NCI-H2171 (cell line): ENCODE data around the gene KAZN.
A peak's percentile ranks its signal among the peaks of the same experiment; 100 is the strongest.

Source experiments
- DNase-seq: peaks from one replicate; lab custom pipeline; 2025; lab: John Stamatoyannopoulos, UW

Gene KAZN

DNA sequence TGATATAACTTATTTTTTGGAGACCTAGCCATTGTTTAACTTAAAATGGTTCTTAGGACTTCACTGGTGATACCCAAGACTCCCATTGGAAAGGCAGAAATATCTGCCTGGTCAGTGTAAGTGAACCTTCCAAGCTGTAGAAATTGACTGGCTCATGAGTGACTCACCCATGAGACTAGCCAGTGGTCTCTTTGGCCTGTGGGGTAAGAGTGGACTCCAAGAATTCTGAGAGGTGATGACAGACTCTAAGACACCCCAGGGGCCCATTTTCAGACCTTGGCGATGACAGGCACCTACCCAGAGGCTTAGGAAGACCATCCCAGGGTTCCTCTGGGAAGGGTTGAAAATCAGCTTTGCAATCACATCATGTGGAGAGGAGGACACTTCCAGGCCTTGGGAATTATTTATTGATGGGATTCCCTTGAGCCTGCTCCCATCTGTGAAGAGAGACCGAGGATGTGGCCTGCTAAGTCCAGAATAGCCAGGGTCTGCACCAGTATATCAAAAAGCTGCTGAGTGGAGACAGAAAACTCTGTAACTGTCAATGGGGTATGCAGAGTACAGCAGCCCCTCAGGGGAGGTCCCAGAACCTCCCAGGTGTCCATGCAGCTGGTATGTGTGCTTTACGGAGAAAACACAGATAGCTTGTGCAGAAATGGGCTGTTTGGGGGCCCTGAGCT is 78.9 kb downstream of the KAZN start:
- DNase-seq = no peak

DNA sequence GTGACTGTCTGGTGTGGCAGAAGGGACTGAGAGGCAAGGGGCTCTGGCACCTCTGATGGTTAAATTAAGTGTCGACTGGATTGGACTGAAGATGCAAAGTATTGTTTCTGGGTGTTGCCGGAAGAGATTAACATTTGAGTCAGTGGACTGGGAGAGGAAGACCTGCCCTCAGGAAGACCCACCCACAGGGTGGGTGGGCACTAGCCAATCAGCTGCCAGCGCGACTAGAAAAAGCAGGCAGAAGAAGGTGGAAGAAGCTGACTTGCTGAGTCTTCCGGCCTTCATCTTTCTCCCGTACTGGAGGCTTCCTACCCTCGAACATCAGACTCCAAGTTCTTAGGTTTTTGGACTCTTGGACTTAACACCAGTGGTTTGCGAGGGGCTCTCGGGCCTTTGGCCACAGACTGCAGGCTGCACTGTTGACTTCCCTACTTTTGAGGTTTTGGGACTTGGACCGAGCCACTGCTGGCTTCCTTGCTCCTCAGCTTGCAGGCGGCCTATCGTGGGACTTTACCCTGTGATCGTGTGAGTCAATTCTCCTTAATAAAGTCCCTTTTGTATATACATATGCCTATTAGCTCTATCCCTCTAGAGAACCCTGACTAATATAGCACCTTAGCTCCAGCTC is 79.6 kb downstream of the KAZN start:
- DNase-seq = no peak

DNA sequence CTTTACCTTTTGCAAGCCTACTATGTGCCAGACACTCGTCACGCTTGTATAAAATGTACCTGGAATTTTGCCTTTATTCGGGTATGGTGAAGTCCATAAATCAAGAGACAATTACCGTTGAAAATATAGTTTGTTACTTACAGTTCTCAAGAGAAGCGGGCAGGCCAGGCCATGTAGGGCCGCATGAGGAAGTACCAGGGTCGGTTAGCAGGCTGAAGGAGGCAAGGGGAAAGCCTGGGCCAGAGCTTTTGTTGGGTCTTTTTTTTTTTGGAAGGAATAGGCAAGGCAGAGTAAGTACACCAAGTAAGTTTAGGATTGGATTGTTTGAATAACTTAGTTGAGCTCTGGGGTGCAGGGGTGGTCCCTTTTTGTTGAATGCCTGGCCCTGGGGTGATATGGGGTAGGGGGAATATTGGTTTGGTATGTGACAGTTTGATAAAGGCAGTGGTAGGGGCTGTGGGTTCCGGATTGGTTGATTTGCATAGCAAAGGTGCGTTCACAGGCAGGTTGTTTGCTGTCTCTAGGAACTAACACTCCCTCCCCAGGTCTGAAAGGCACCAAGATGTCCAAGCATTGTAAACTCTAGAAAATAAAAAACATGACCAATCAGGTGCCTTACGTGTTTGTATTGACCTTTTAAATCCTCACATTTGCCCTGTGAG is 80.7 kb downstream of the KAZN start:
- DNase-seq = no peak

DNA sequence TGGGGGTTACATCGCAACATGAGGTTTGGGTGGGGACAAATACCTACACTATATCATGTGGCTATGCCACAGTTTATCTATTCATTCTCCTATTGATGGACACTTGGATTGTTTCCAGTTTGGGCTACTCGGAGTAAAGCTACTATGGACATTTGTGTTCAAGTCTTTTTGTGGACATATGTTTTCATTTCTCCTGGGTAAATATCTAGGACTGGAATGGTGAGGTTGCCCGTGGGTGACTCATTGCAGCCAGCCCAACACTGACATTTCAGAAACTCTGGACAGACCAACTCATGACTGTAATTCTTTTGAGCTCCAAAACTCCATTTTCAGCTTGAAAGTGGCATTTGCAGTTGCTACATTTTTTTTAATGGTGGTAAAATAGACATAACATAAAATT is 82.7 kb downstream of the KAZN start:
- no peak for DNase-seq

DNA sequence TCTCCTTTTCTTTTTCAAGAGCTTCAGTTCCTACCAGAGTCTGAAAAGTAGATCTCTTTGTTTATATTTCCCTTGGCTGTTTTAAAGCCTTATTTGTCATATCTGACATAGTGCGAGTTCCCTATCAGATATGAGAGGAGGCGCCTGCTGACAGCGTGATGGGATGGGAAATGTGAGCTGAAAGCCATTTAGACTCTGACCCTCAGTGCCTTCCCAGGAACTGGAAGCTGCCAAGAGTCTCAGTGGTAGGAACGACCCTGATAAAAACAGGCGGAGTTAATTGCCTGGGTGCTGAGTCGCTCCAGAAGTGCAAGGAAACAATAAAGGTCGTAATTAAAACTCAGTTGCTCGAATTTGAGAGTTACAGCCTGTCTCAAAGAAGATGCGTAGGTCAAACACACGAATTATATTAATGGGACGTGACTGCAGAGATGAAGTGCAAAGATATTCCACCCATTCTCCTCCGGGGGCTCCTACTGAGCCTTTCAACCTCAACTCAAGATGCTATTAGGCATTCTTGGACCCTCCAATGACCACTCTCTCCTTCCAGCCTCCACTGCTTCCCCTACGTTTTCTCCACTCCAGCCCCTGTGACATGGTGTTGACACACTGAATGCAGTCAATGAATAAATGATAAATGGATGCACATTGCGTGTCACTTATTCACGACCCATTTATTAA is 84.6 kb downstream of the KAZN start:
- no peak for DNase-seq

DNA sequence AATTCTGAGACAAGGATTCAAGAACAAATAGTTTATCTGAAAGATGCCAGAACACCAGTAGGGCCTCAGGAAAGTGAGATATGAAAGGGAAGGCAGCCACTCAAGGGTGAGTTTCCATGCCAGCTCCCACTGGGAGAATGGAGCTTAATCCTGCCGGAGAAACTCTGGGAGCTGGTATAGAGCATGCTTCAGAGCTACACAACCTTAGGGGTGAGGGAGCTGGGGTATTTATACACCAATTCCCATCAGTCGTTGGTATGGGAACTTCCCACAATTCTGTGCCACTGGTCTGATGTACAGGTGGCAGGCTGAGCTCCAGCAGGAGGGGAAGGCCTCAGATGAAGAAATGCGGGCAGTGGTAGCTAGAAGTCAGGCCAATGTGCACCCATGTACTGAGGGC is 86.6 kb downstream of the KAZN start:
- no peak for DNase-seq

DNA sequence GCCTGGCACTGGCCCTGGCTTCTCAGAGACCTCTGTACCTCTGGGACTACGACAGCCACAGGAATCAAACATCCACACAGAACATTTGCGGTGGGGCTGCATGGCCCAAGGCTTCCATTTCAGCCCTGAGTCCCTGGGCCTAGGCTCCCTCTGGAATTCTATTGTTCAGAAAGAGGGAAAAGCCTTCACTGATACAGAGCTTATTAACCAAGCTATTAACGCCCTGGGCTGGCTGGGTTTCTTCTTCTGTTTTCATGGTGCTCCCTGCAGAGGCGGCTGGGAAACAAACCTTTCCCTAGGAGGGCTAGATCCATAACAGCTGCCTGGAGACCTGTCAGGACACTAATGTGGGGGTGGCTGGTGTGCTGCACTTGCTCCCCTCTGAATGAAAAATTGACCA is 88.2 kb downstream of the KAZN start:
- DNase-seq = no peak

DNA sequence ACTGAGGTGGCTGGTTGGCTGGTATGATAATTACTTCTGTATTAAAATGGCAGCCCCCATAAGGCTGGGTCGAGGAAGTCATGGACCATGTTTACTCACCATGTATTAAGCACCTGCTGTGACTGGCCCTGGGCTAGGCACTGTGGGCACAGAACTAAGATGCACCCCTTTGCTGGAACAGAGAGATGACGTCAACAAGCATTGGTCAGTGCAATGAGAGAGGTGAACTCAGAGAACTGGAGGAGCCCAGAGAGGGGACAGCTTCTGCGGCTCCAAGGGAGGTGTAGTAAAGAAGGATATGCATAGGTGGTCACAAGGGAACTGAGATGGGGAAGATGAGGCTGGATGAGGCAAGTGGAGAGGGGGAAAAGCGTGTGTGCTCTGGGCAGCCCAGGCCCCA is 88.7 kb downstream of the KAZN start:
- no peak for DNase-seq

DNA sequence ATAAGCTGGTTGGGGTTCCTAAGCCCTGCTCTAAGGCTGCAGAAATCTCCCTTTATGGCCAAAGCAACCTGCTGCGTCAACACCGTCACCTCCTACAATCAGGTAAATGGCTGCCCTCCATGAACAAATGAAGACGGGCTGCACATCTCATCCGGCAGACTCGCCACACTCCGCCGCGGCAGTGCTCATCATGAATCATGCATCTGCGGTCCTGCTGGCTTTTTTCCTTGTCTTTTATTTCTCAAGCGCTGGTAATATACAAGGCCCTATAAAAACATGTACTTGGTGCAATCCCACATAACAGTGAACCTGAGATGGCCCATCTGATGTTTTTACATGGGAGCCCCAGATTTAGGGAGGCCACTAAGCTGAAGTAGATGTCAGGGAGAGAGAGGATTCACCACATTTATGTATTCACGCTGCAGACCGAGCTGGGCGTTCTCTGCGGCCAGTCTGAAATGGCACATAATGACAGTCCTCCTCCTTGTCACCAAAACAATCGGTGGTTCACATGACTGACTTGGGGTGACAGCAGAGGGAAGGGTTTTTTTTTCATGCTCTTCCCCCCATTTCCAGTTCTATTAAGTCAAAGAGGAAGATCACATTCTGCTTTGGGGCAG is 91.6 kb downstream of the KAZN start:
- DNase-seq = no peak

DNA sequence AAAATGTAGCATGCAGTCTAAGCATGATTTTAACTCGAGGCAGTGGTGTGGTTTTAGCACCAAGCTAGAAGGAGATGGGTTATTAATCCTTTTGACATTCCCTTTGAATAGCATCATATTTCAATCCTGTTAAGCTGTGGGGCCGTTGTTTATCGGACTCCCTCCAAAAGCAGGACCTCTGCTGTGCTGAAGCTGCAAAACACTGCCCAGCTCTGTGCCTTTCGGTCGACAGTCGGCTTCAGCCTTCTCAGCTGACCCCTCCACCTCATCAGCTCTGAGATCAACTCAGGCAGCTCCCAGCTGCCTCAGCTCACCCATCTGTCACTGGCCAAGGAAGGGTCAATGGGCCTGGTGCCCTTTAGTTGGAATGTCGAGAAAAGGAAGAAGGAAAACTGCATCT is 95.5 kb downstream of the KAZN start:
- DNase-seq = no peak

DNA sequence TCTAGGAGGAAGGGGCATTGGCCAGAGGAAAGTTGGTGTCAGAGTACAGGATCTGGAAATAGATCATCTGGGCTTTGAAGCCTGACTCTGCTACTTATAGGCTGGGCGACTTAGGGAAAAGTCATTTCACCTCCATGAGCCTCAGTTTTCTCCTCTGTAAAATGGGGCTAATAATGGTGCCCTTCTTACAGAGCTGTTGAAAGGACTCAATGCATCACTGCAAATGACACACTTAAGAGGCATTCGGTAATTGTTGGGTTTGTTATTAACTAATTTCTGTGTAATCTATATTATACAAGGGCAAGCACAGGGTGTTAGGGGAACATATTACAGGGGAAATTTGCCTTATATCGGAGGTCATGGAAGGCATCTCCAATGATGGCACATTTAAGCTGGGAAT is 96.1 kb downstream of the KAZN start:
- DNase-seq = no peak

DNA sequence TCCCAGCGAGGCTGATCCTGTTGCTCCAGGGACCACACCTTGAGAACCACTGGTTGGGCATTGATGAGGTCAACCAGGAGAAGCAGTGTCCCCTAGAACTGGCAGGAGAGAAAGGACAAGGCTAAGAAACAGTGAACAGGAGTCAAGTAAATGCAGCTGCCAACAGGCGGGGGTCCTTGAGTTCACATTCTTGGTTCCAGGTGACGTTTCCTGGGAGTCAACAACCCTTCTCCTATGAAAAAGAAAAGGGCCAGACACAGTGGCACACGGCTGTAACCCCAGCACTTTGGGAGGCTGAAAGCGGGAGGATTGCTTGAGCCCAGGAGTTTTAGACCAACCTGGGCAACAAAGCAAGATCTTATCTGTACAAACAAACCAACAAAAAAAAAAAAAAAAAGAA is 98.3 kb downstream of the KAZN start:
- DNase-seq = no peak

DNA sequence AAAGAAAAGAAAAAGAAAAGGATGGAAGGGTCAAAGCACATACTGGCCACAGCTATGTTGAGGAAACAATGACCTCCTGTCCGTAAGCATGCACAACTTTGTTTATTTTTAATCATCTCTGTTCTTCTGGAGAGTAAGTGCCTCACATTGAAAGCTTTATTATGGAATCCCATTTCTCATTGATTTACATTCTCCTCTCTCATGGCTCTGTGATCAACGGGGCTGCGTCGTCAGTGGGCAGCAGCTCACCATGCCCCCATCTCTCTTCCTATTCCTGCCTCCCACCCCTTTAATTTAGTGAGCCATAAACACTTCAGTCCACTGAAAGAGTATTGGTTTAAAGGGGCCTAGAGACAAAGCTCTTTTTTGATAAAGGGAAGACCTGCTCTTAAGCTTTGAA is 98.9 kb downstream of the KAZN start:
- no peak for DNase-seq

DNA sequence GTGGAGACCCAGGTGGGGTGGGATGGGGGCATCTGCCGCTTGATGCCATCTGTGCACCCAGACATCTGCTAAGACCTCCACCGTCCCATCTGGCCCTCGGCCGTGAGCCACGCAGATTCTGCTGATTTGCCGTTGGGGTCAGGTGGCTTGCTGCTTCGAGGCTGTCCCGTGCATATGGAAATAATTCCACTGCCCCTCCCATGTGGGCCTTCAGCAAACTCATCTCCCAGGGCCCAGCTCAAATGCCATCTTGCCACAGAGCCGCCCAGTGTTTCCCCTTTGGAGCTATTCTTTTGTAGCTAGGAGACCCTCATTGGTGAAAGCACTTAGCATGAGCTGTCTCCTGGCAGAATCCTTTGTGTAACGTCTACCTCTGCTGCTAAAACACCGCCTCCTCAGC is 99.8 kb downstream of the KAZN start:
- DNase-seq = peak; percentile 71

DNA sequence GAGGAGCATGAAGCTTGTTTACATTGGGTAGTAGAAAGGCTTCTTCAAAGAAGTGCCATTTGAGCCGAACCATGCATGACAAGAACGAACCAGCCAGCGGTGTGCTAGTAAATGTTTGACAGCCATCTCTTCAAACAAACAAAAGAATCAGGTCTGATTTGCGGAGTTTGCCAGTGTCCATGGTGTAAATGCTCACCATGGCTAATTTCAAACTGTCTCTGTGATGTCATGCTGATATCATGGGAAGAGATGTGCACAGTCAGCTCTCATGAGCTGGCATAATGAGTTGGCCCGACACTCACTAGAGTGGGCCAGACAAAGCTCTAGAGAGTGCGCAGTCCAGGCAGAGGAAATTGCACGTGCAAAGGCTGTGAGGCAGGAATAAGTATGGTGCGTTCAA is 101.1 kb downstream of the KAZN start:
- DNase-seq = no peak

DNA sequence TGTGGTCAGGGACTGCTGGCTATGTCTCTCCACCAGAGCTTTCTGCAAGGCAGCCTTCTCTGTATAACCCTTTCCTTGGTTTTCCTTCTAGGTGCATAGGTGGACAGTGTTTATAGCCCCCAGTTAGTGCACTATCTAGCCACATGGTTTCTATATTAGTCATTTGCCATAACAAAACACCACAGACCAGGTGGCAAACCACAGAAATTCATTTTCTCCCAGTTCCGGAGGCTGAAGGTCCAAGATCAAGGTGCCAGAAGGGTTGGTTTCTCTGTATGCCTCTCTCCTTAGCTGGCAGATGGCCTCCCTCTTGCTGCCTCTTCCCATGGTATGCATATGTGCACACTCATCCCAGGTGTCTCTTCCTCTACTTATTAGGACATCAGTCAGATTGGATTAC is 106.4 kb downstream of the KAZN start:
- peak; percentile 48 for DNase-seq

DNA sequence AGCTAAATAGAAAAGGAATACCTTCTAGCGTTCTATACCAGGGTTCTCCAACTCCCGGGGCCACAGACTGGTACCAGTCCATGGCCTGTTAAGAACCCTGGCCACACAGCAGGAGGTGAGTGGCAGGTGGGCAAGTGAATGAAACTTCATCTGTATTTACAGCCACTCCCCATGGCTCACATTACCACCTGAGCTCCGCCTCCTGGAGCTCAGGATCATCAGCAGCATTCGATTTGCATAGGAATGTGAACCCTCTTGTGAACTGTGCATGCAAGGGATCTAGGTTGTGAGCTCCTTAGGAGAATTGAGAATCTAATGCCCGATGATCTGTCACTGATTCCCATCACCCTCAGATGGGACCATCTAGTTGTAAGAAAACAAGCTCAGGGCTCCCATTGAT is 107.3 kb downstream of the KAZN start:
- no peak for DNase-seq

DNA sequence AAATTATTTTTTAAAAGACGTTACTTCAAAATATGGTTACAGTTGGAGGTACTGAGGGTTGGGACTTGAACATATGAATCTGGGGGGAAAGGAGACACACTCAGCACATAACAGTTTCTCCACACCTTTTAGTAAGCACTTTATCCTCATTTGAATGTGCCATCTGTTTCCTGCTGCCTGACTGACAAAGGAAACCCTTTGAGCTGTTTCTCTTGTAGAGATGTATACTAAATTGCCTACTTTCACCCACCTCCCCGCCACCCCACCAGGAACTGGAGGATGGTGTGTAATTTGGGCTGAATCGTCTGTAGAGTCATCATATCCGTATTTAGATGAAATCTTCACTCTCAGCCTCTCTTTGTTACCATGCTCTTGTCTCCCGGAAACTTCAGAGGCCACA is 108.1 kb downstream of the KAZN start:
- no peak for DNase-seq

DNA sequence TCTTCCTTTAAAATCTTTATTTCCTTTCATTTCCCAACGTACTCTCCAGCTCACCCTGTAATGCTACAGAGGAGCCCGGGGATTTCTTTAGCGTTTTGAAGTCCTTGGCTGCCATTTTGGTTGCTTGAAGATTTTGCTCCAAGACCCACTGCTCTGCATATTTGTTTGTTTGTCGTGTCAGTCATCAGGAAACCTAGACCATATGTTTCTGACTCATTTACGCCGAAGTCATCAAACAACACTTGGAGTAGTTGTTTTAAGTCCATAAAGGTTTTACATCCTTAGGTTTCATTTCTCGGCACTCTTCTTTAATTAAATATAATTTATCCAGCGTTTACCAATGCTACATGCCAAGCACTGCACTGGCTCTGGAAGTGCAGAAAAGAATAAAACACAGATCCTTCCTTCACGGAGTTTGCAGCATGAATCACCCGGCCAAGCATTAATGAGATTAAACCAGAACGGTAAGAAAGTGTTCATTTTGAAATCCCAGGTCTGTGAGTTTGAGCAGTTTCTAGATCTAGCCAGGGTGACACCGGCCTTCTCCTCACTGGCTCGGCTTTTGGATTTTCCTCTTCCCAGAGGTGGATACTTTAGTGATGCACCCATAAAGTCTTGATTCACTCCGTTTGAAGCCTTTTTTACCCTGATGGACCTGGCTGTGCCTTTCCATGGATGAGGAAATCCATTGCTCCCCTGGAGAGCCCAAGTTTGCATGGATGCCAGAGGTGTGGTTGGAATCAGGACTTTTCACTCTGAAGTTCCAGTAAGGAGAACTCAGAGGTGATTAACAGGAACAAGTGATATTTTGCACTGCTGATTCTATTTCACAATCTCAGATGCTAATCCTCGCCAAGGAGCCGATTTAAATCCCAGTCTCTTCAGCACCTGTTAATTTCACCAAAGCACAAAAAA is 109.3 kb downstream of the KAZN start:
- no peak for DNase-seq

DNA sequence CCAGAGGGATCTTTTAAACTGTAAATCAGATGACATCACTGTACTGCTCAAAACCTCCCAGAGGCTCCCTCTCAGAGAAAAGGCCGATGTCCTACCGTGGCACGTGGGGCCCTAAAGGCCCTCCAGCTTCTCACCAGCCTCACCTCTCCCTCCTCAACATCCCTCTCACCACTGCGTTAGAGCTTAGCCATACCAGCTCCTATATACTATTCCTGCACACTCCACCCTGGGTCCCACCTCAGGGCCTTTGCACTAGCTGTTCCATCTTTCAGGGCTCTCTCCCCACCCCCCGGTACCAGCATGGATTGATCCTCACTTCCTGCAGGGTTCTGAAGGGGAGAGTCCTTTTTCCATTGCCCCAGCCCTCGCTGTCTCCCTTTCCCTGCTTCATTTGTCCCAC is 111.8 kb downstream of the KAZN start:
- DNase-seq = no peak

DNA sequence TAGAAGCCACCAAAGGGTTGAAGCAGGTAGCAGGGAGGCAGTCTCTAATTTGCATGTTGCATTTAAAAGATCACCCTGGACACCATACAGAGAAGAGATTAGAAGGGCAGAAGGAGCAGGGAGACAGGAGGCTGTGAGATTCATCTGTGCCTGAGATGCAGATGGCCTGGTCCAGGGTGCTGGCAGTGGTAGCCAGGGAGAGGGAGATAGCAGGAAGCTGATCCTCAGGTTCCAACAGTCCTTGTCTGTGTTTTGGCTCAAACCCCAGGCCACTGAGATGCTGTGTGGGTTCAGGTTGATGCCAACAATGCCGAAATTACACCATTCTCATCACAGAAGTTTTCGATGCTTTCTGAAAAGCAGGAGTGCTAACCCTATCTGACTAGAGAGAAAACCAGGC is 113.7 kb downstream of the KAZN start:
- DNase-seq = no peak

DNA sequence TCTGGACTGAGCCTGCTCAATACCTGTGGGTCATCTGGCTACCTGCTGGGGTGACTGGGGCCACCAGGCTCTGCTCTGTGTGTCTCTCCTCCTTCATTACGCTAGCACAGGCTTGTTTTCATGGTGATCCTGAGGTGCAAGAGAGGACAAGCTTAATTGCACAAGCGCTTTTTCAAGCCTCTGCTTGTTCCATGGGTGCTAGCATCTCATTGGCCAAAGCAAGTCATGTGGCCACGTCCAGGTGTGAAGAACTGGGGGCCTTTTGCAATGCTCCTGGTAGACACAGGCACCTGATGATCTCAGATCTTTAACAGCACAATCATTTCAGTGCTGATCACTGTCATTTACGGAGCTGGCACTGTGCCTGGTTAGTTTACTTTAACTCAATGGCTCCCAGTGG is 114.6 kb downstream of the KAZN start:
- DNase-seq = peak; percentile 54
